Globus pallidus (tissue), 1 donor: Measurements from ENCODE around the gene NCF2.
"Not testable (repeated sequence)": the region's sequence is repeated elsewhere in the genome, so short reads cannot be mapped to it uniquely, and the experiment has no call there.

Experiments
- DNase-seq: peaks from one replicate; pipeline ENCODE4 v3.0.0-alpha.2; 2015; ENCODE audit warnings: low spot score

The NCF2 gene

GRCh38 chr1:183590244-183591191, at the start of gene NCF2:
Gene NCF2 (minus strand): TSS chr1:183590459. CDS start chr1:183590329, 130 bp downstream.
- DNase-seq = peak; percentile 66

GRCh38 chr1:183638649-183639387, 48.6 kb upstream of the NCF2 start:
- no peak for DNase-seq

- no peak for DNase-seq
Measured at GRCh38 chr1:183636783-183637182, 46.5 kb upstream of the NCF2 start.

- DNase-seq = no peak
Measured at GRCh38 chr1:183636334-183636682, 46.0 kb upstream of the NCF2 start.

GRCh38 chr1:183635606-183636333, 45.5 kb upstream of the NCF2 start, which contains the start of gene ARPC5:
Gene ARPC5 (minus strand): TSS chr1:183635783. CDS start chr1:183635659, 124 bp downstream.
- peak; percentile 98 for DNase-seq

- DNase-seq = peak; percentile 29
Measured at GRCh38 chr1:183635099-183635605, 44.9 kb upstream of the NCF2 start.

GRCh38 chr1:183634429-183635065, 44.3 kb upstream of the NCF2 start:
- no peak for DNase-seq

- DNase-seq = peak; percentile 68
Measured at GRCh38 chr1:183633676-183634343, 43.6 kb upstream of the NCF2 start.

GRCh38 chr1:183632964-183633363, 42.7 kb upstream of the NCF2 start:
- no peak for DNase-seq

GRCh38 chr1:183632114-183632513, 41.9 kb upstream of the NCF2 start:
- DNase-seq = no peak

- DNase-seq = peak; percentile 57
Measured at GRCh38 chr1:183630748-183631147, 40.5 kb upstream of the NCF2 start.

- no peak for DNase-seq
Measured at GRCh38 chr1:183628537-183628936, 38.3 kb upstream of the NCF2 start.

- DNase-seq = not testable (repeated sequence)
Measured at GRCh38 chr1:183626236-183626635, 36.0 kb upstream of the NCF2 start.

GRCh38 chr1:183622884-183623785, 32.9 kb upstream of the NCF2 start:
- DNase-seq = peak; percentile 74

GRCh38 chr1:183622013-183622412, 31.8 kb upstream of the NCF2 start:
- DNase-seq = no peak

- no peak for DNase-seq
Measured at GRCh38 chr1:183620311-183620710, 30.1 kb upstream of the NCF2 start.

- no peak for DNase-seq
Measured at GRCh38 chr1:183619781-183620180, 29.5 kb upstream of the NCF2 start.

- not testable (repeated sequence) for DNase-seq
Measured at GRCh38 chr1:183618202-183618601, 27.9 kb upstream of the NCF2 start.

- DNase-seq = not testable (repeated sequence)
Measured at GRCh38 chr1:183612975-183613374, 22.7 kb upstream of the NCF2 start.

- no peak for DNase-seq
Measured at GRCh38 chr1:183612407-183612806, 22.1 kb upstream of the NCF2 start.
